Tibial nerve (tissue), 3 donors: ENCODE results near the gene A3GALT2.

Experiments
- CTCF ChIP-seq, 5 experiments: fragments of 200-600 bp in 3 of 5; fragments of 450-650 bp in 2 of 5; sonication (generic) in 3 of 5; IDR thresholded peaks; one replicate each; pipeline ENCODE4 v1.5.1; 2016 to 2019; ENCODE audit warnings: antibody characterized with exemption in 5 of 5, mild to moderate bottlenecking in 3 of 5, moderate library complexity in 2 of 5
- POLR2A ChIP-seq, 2 donors: fragments of 450-650 bp; IDR thresholded peaks; one replicate each; pipeline ENCODE4 v1.6.1; 2017; ENCODE audit warnings: antibody characterized with exemption in 2 of 2, mild to moderate bottlenecking in 2 of 2, moderate library complexity in 2 of 2

DNA sequence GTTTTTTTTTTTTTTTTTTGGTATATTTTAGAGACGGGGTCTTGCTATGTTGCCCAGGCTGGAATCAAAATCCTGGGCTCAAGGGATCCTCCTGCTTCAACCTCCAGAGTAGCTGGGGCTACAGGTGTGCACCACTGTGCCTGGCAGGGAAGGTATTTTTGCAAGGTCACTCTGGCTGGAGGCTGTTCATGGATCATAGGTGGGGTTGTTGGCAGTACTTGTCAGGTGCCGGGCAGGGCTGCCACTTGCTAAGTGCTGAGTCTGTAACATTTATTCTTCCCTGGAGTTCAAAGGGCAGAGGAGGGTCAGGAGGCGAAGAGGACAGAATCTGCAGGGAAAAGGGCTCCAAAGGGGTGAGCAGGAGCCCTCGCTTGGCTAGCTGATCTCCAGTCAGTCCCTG is 24.1 kb downstream of the A3GALT2 start:
- no peak for TF ChIP-seq CTCF (IDR thresholded peaks at IDR 0.05)
- TF ChIP-seq POLR2A (IDR thresholded peaks at IDR 0.05), result no peak
